ENCODE measurements around the gene HAP1. TPM values are rescaled to one million over a fixed set of nuclear protein-coding genes. Genes with fewer than 3 reads are reported as not detected.
A peak's percentile ranks its signal among the peaks of the same experiment; 100 is the strongest.
"Not testable (repeated sequence)": the region's sequence is repeated elsewhere in the genome, so short reads cannot be mapped to it uniquely, and the experiment has no call there.

The HAP1 gene
- total and polyA plus RNA-seq, 12 donors = 0.03 to 0.18 TPM; not detected in 10

DNA sequence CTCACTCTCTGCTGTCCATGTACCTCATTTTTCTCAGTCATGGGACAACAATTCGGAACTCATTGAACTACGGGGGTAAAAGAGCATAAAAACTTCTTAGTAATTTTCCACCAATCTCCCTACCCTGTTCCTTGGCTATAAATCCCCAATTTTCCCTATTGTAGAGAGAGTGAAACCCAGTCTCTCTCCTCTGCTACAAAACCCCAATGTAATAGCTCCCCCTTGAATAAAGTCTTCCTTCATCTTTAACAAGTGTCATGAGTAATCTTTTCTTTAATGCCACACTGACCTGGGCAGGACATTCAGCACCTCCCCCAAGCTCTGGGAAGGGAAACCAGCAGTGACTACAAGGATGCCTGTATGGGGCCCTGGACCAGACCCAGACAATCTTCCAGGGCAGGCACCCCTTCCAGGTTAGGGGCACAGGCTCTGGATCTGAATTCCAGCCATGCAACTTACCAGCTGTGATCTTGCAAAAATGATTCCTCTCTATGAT, 56.0 kb downstream of the HAP1 start:
- Histone ChIP-seq H3K9me3 (no peaks in the 10 kb centered on the region), H3K36me3 (no peaks in the 10 kb centered on the region), H3K4me3 (peak overlapping the region in 8 of 10 donors; percentile 8 to 48 (median 34)), H3K27me3 (no peaks in the 10 kb centered on the region), H3K4me1 (peaks cover 0 to 42% (median 5%) of the 10 kb centered on the region in 9 donors), H3K27ac (peak overlapping the region in 9 of 10 donors; percentile 69 to 87 (median 79))
- DNase-seq (no peak), ATAC-seq (peak in 7 of 8 donors; percentile 22 to 62 (median 34))
- TF ChIP-seq, protein P1, sequence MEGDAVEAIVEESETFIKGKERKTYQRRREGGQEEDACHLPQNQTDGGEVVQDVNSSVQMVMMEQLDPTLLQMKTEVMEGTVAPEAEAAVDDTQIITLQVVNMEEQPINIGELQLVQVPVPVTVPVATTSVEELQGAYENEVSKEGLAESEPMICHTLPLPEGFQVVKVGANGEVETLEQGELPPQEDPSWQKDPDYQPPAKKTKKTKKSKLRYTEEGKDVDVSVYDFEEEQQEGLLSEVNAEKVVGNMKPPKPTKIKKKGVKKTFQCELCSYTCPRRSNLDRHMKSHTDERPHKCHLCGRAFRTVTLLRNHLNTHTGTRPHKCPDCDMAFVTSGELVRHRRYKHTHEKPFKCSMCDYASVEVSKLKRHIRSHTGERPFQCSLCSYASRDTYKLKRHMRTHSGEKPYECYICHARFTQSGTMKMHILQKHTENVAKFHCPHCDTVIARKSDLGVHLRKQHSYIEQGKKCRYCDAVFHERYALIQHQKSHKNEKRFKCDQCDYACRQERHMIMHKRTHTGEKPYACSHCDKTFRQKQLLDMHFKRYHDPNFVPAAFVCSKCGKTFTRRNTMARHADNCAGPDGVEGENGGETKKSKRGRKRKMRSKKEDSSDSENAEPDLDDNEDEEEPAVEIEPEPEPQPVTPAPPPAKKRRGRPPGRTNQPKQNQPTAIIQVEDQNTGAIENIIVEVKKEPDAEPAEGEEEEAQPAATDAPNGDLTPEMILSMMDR (IDR thresholded peaks at IDR 0.05) = no peak
- WGBS, 2 donors = 92 to 93% methylated on average over 2 of the region's 2 CpGs
- intact Hi-C loops (cut with DNase I) = no loop called here

DNA sequence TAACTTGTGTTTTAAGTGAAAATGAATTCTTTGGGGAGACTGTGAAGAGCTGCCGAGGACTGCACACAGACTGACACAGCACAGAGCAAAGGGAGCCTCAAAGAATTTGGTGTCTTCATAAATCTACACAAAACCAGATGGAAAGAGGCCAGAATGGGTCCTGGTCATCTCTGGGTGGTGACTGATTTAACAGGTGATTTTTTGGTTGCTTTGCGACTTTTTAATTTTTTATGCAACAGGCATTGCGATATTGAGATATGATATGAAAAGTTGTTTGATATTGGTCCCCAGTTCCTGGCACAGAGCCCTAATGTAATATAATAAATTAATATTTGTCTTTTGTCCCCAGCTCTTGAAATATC, 58.4 kb downstream of the HAP1 start:
- no peak overlapping the region for H3K4me3 ChIP-seq
- peaks cover 0 to 50% (median 5%) of the 10 kb centered on the region in 9 donors for H3K4me1 ChIP-seq
- WGBS, 2 donors = 90 to 91% methylated on average over 3 of the region's 3 CpGs
- no peaks in the 10 kb centered on the region for H3K9me3 ChIP-seq
- intact Hi-C loops (cut with DNase I) = no loop called here
- H3K36me3 ChIP-seq = no peaks in the 10 kb centered on the region
- DNase-seq (no peak), ATAC-seq (no peak)
- H3K27me3 ChIP-seq = no peaks in the 10 kb centered on the region
- H3K27ac ChIP-seq = peak overlapping the region in 1 of 10 donors; percentile 21
- TF ChIP-seq, protein P1 (IDR thresholded peaks at IDR 0.05) = no peak

DNA sequence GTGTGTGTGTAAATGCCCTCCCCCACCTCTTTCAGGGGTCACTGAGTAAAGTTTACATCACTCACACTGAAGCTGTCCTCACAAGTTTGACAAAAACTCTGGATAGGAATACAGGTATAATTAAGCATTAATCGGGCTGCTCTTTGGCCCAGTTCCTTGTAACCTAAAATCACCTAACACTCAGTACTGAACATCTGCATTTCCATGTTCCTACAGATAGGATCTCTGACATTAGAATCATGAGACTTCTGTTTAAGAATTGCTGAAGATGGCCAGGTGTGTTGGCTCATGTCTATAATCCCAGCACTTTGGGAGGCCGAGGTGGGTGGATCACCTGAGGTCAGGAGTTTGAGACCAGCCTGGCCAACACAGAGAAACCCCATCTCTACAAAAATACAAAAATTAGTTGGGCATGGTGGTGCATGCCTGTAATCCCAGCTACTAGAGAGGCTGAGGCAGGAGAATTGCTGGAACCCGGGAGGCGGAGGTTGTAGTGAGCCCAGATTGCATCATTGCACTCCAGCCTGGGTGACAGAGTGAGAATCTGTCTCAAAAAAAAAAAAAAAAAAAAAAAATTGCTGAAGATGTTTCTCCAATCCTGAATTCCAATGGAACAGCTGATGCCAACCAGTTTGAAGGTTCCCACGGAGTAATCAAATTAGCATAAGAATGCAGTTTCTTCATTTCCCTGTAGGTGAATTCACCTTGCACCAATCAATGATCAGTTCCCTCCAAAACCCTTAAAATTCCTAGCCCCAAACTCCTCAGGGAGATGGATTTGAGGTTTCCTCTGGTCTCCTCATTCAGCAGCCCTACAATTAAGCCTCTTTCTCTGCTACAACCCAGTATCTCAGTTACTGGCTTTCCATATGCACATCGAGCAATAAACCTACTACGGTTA, 59.0 kb downstream of the HAP1 start:
- peaks cover 0 to 50% (median 5%) of the 10 kb centered on the region in 9 donors for H3K4me1 ChIP-seq
- DNase-seq; H3K9me3 ChIP-seq; intact Hi-C loops (cut with DNase I); H3K4me3 ChIP-seq; ATAC-seq; H3K27me3 ChIP-seq; H3K36me3 ChIP-seq: not testable (repeated sequence)
- 87 to 88% methylated on average over 7 of the region's 7 CpGs for WGBS, 2 donors
- H3K27ac ChIP-seq = peak overlapping the region in 1 of 10 donors; percentile 21

Other genes with a start within 250 kb of the HAP1 start
- not detected for gene KRT36, start 244.7 kb downstream of the HAP1 start, total RNA-seq
- gene KRT36, start 244.7 kb downstream of the HAP1 start, polyA plus RNA-seq = not detected
- gene KRT13, start 229.0 kb downstream of the HAP1 start, total RNA-seq = not detected
- gene KRT13, start 229.0 kb downstream of the HAP1 start, polyA plus RNA-seq = 1 to 10 TPM in 1 of 2 donors, not detected in 1; 6.7 TPM
- under 1 TPM in 1 of 10 donors, not detected in 9; 0.07 TPM for gene KRT15, start 215.8 kb downstream of the HAP1 start, total RNA-seq
- under 1 TPM in 1 of 2 donors, not detected in 1; 0.22 TPM for gene KRT15, start 215.8 kb downstream of the HAP1 start, polyA plus RNA-seq
- 1 to 10 TPM in 3 of 10 donors, under 1 TPM in 7; 0.37 to 5.7 (median 0.77) TPM for gene KRT19, start 206.3 kb downstream of the HAP1 start, total RNA-seq
- gene KRT19, start 206.3 kb downstream of the HAP1 start, polyA plus RNA-seq = 1 to 10 TPM; 1.2 to 1.7 TPM
- not detected for gene KRT9, start 162.6 kb downstream of the HAP1 start, total RNA-seq
- not detected for gene KRT9, start 162.6 kb downstream of the HAP1 start, polyA plus RNA-seq
- gene KRT14, start 147.7 kb downstream of the HAP1 start, total RNA-seq = not detected
- under 1 TPM in 1 of 2 donors, not detected in 1; 0.30 TPM for gene KRT14, start 147.7 kb downstream of the HAP1 start, polyA plus RNA-seq
- gene KRT16, start 121.9 kb downstream of the HAP1 start, total RNA-seq = under 1 TPM in 1 of 10 donors, not detected in 9; 0.15 TPM
- under 1 TPM; 0.12 to 0.44 TPM for gene KRT16, start 121.9 kb downstream of the HAP1 start, polyA plus RNA-seq
- not detected for gene KRT17, start 110.1 kb downstream of the HAP1 start, total RNA-seq
- gene KRT17, start 110.1 kb downstream of the HAP1 start, polyA plus RNA-seq = under 1 TPM in 1 of 2 donors, not detected in 1; 0.07 TPM
- 1,000 to 10,000 TPM; 1,115 to 1,330 (median 1,284) TPM for gene EIF1, start 45.8 kb downstream of the HAP1 start, total RNA-seq
- 1,000 to 10,000 TPM in 1 of 2 donors, 100 to 1,000 TPM in 1; 551 to 1,123 TPM for gene EIF1, start 45.8 kb downstream of the HAP1 start, polyA plus RNA-seq
- not detected for gene GAST, start 22.3 kb downstream of the HAP1 start, total RNA-seq
- not detected for gene GAST, start 22.3 kb downstream of the HAP1 start, polyA plus RNA-seq
- gene JUP, start 52.1 kb upstream of the HAP1 start, total RNA-seq = 100 to 1,000 TPM; 113 to 217 (median 156) TPM
- 10 to 100 TPM; 80.2 to 95.8 TPM for gene JUP, start 52.1 kb upstream of the HAP1 start, polyA plus RNA-seq
- 1 to 10 TPM; 2.0 to 7.5 (median 3.8) TPM for gene P3H4, start 77.3 kb upstream of the HAP1 start, total RNA-seq
- gene P3H4, start 77.3 kb upstream of the HAP1 start, polyA plus RNA-seq = 1 to 10 TPM; 5.6 to 7.3 TPM
- gene FKBP10, start 78.4 kb upstream of the HAP1 start, total RNA-seq = 10 to 100 TPM in 4 of 10 donors, 1 to 10 TPM in 6; 4.8 to 31.8 (median 8.7) TPM
- gene FKBP10, start 78.4 kb upstream of the HAP1 start, polyA plus RNA-seq = 10 to 100 TPM; 27.8 to 29.3 TPM
- 10 to 100 TPM; 14.5 to 25.0 (median 20.5) TPM for gene NT5C3B, start 101.6 kb upstream of the HAP1 start, total RNA-seq
- gene NT5C3B, start 101.6 kb upstream of the HAP1 start, polyA plus RNA-seq = 10 to 100 TPM; 42.1 to 48.5 TPM
- gene KLHL10, start 103.2 kb upstream of the HAP1 start, total RNA-seq = under 1 TPM in 4 of 10 donors, not detected in 6; 0.12 to 0.25 (median 0.18) TPM
- gene KLHL10, start 103.2 kb upstream of the HAP1 start, polyA plus RNA-seq = under 1 TPM in 1 of 2 donors, not detected in 1; 0.01 TPM
- 1 to 10 TPM; 2.1 to 4.9 (median 3.6) TPM for gene KLHL11, start 130.8 kb upstream of the HAP1 start, total RNA-seq
- gene KLHL11, start 130.8 kb upstream of the HAP1 start, polyA plus RNA-seq = 1 to 10 TPM; 1.4 TPM
- 10 to 100 TPM; 22.0 to 42.2 (median 25.2) TPM for gene ACLY, start 184.3 kb upstream of the HAP1 start, total RNA-seq
- 10 to 100 TPM; 12.1 to 27.0 TPM for gene ACLY, start 184.3 kb upstream of the HAP1 start, polyA plus RNA-seq
- 1 to 10 TPM in 3 of 10 donors, under 1 TPM in 7; 0.23 to 1.6 (median 0.63) TPM for gene ODAD4, start 196.0 kb upstream of the HAP1 start, total RNA-seq
- 1 to 10 TPM; 1.2 to 1.5 TPM for gene ODAD4, start 196.0 kb upstream of the HAP1 start, polyA plus RNA-seq
- 10 to 100 TPM; 19.4 to 42.7 (median 26.2) TPM for gene CNP, start 232.2 kb upstream of the HAP1 start, total RNA-seq
- gene CNP, start 232.2 kb upstream of the HAP1 start, polyA plus RNA-seq = 10 to 100 TPM; 17.2 to 25.6 TPM

Measured in heart right ventricle (tissue), 16 donors.